Measurements from ENCODE around the gene GAN.

Gene GAN

GRCh38 chr16:81347425-81347824, 32.7 kb downstream of the GAN start:
- H3K4me3 ChIP-seq (ENCODE audit: low read depth in 1 of 5, low read length in 5 of 5) = no peak overlapping the region
- peaks cover 4 to 23% (median 21%) of the 10 kb centered on the region in 5 donors for H3K9me3 ChIP-seq (ENCODE audit: control insufficient read depth in 5 of 5, low read length in 5 of 5)
- no peak overlapping the region for H3K27ac ChIP-seq (ENCODE audit: low read depth, low read length)
- H3K36me3 ChIP-seq (ENCODE audit: control insufficient read depth in 5 of 5, insufficient read depth in 5 of 5, low read length in 5 of 5) = peaks cover 6 to 9% (median 7%) of the 10 kb centered on the region in 5 donors
- H3K9ac ChIP-seq (ENCODE audit: low read length in 5 of 5) = no peak overlapping the region
- H3K4me1 ChIP-seq (ENCODE audit: control insufficient read depth in 5 of 5, insufficient read depth in 5 of 5, low read length in 5 of 5) = no peaks in the 10 kb centered on the region
- no peaks in the 10 kb centered on the region for H3K27me3 ChIP-seq (ENCODE audit: control insufficient read depth in 5 of 5, insufficient read depth in 4 of 5, low read length in 5 of 5)

GRCh38 chr16:81349608-81350305, 35.0 kb downstream of the GAN start:
- H3K27me3 ChIP-seq (ENCODE audit: control insufficient read depth in 5 of 5, insufficient read depth in 4 of 5, low read length in 5 of 5) = no peaks in the 10 kb centered on the region
- peaks cover 4 to 23% (median 21%) of the 10 kb centered on the region in 5 donors for H3K9me3 ChIP-seq (ENCODE audit: control insufficient read depth in 5 of 5, low read length in 5 of 5)
- H3K36me3 ChIP-seq (ENCODE audit: control insufficient read depth in 5 of 5, insufficient read depth in 5 of 5, low read length in 5 of 5) = peaks cover 6 to 14% (median 10%) of the 10 kb centered on the region in 5 donors
- H3K9ac ChIP-seq (ENCODE audit: low read length in 5 of 5) = no peak overlapping the region
- no peak overlapping the region for H3K27ac ChIP-seq (ENCODE audit: low read depth, low read length)
- H3K4me3 ChIP-seq (ENCODE audit: low read depth in 1 of 5, low read length in 5 of 5) = no peak overlapping the region
- H3K4me1 ChIP-seq (ENCODE audit: control insufficient read depth in 5 of 5, insufficient read depth in 5 of 5, low read length in 5 of 5) = no peaks in the 10 kb centered on the region

DNA sequence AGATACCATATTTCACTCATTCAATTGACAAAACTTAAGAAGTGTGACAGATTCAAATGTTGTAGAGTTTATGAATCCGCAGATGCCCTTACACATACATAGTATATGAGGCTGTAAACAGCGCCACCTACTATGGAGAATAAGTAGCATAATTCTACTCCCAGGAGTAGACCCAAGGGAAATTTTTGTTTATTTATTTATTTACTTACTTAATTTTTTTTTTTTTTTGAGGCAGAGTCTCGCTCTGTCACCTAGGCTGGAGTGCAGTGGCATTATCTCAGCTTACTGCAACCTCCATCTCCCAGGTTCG, 35.5 kb downstream of the GAN start:
- no peaks in the 10 kb centered on the region for H3K27me3 ChIP-seq (ENCODE audit: control insufficient read depth in 5 of 5, insufficient read depth in 4 of 5, low read length in 5 of 5)
- H3K9ac ChIP-seq (ENCODE audit: low read length in 5 of 5) = no peak overlapping the region
- H3K4me3 ChIP-seq (ENCODE audit: low read depth in 1 of 5, low read length in 5 of 5) = no peak overlapping the region
- peaks cover 6 to 17% (median 13%) of the 10 kb centered on the region in 5 donors for H3K36me3 ChIP-seq (ENCODE audit: control insufficient read depth in 5 of 5, insufficient read depth in 5 of 5, low read length in 5 of 5)
- no peaks in the 10 kb centered on the region for H3K4me1 ChIP-seq (ENCODE audit: control insufficient read depth in 5 of 5, insufficient read depth in 5 of 5, low read length in 5 of 5)
- H3K9me3 ChIP-seq (ENCODE audit: control insufficient read depth in 5 of 5, low read length in 5 of 5) = peaks cover 4 to 21% (median 20%) of the 10 kb centered on the region in 5 donors
- H3K27ac ChIP-seq (ENCODE audit: low read depth, low read length) = no peak overlapping the region

- no peak overlapping the region for H3K9ac ChIP-seq (ENCODE audit: low read length in 5 of 5)
- no peak overlapping the region for H3K4me3 ChIP-seq (ENCODE audit: low read depth in 1 of 5, low read length in 5 of 5)
- peaks cover 11 to 35% (median 24%) of the 10 kb centered on the region in 5 donors for H3K36me3 ChIP-seq (ENCODE audit: control insufficient read depth in 5 of 5, insufficient read depth in 5 of 5, low read length in 5 of 5)
- H3K27me3 ChIP-seq (ENCODE audit: control insufficient read depth in 5 of 5, insufficient read depth in 4 of 5, low read length in 5 of 5) = no peaks in the 10 kb centered on the region
- no peaks in the 10 kb centered on the region for H3K4me1 ChIP-seq (ENCODE audit: control insufficient read depth in 5 of 5, insufficient read depth in 5 of 5, low read length in 5 of 5)
- no peaks in the 10 kb centered on the region for H3K9me3 ChIP-seq (ENCODE audit: control insufficient read depth in 5 of 5, low read length in 5 of 5)
- H3K27ac ChIP-seq (ENCODE audit: low read depth, low read length) = no peak overlapping the region
These were observed 39.1 kb downstream of the GAN start for GRCh38 chr16:81353895-81354294.

GRCh38 chr16:81357711-81358260, 43.0 kb downstream of the GAN start:
- Histone ChIP-seq H3K27me3 (ENCODE audit: control insufficient read depth in 5 of 5, insufficient read depth in 4 of 5, low read length in 5 of 5) (no peaks in the 10 kb centered on the region), H3K4me3 (ENCODE audit: low read depth in 1 of 5, low read length in 5 of 5) (no peak overlapping the region)

GRCh38 chr16:81358860-81359259, 44.1 kb downstream of the GAN start:
- Histone ChIP-seq H3K4me1 (ENCODE audit: control insufficient read depth in 5 of 5, insufficient read depth in 5 of 5, low read length in 5 of 5) (no peaks in the 10 kb centered on the region), H3K4me3 (ENCODE audit: low read depth in 1 of 5, low read length in 5 of 5) (no peak overlapping the region), H3K27ac (ENCODE audit: low read depth, low read length) (no peak overlapping the region), H3K36me3 (ENCODE audit: control insufficient read depth in 5 of 5, insufficient read depth in 5 of 5, low read length in 5 of 5) (peaks cover 19 to 54% (median 33%) of the 10 kb centered on the region in 5 donors), H3K9ac (ENCODE audit: low read length in 5 of 5) (no peak overlapping the region), H3K27me3 (ENCODE audit: control insufficient read depth in 5 of 5, insufficient read depth in 4 of 5, low read length in 5 of 5) (no peaks in the 10 kb centered on the region), H3K9me3 (ENCODE audit: control insufficient read depth in 5 of 5, low read length in 5 of 5) (no peaks in the 10 kb centered on the region)

More at GRCh38 chr16:81357711-81358260, 43.0 kb downstream of the GAN start:
- Histone ChIP-seq H3K4me1 (ENCODE audit: control insufficient read depth in 5 of 5, insufficient read depth in 5 of 5, low read length in 5 of 5) (no peaks in the 10 kb centered on the region), H3K9ac (ENCODE audit: low read length in 5 of 5) (no peak overlapping the region), H3K27ac (ENCODE audit: low read depth, low read length) (no peak overlapping the region), H3K9me3 (ENCODE audit: control insufficient read depth in 5 of 5, low read length in 5 of 5) (no peaks in the 10 kb centered on the region), H3K36me3 (ENCODE audit: control insufficient read depth in 5 of 5, insufficient read depth in 5 of 5, low read length in 5 of 5) (peaks cover 11 to 43% (median 29%) of the 10 kb centered on the region in 5 donors)

- H3K4me1 ChIP-seq (ENCODE audit: control insufficient read depth in 5 of 5, insufficient read depth in 5 of 5, low read length in 5 of 5) = no peaks in the 10 kb centered on the region
- no peaks in the 10 kb centered on the region for H3K9me3 ChIP-seq (ENCODE audit: control insufficient read depth in 5 of 5, low read length in 5 of 5)
- no peak overlapping the region for H3K27ac ChIP-seq (ENCODE audit: low read depth, low read length)
- H3K9ac ChIP-seq (ENCODE audit: low read length in 5 of 5) = no peak overlapping the region
- no peaks in the 10 kb centered on the region for H3K27me3 ChIP-seq (ENCODE audit: control insufficient read depth in 5 of 5, insufficient read depth in 4 of 5, low read length in 5 of 5)
- H3K4me3 ChIP-seq (ENCODE audit: low read depth in 1 of 5, low read length in 5 of 5) = no peak overlapping the region
- H3K36me3 ChIP-seq (ENCODE audit: control insufficient read depth in 5 of 5, insufficient read depth in 5 of 5, low read length in 5 of 5) = peaks cover 19 to 61% (median 37%) of the 10 kb centered on the region in 5 donors
These were observed 45.4 kb downstream of the GAN start for GRCh38 chr16:81360135-81360534.

- Histone ChIP-seq H3K36me3 (ENCODE audit: control insufficient read depth in 5 of 5, insufficient read depth in 5 of 5, low read length in 5 of 5) (peaks cover 12 to 65% (median 43%) of the 10 kb centered on the region in 5 donors), H3K9me3 (ENCODE audit: control insufficient read depth in 5 of 5, low read length in 5 of 5) (no peaks in the 10 kb centered on the region), H3K27me3 (ENCODE audit: control insufficient read depth in 5 of 5, insufficient read depth in 4 of 5, low read length in 5 of 5) (no peaks in the 10 kb centered on the region), H3K9ac (ENCODE audit: low read length in 5 of 5) (no peak overlapping the region), H3K27ac (ENCODE audit: low read depth, low read length) (no peak overlapping the region), H3K4me1 (ENCODE audit: control insufficient read depth in 5 of 5, insufficient read depth in 5 of 5, low read length in 5 of 5) (peaks cover 0 to 16% (median 2%) of the 10 kb centered on the region in 5 donors), H3K4me3 (ENCODE audit: low read depth in 1 of 5, low read length in 5 of 5) (no peak overlapping the region)
These were observed 51.0 kb downstream of the GAN start for GRCh38 chr16:81365731-81366130.

- Histone ChIP-seq H3K27me3 (ENCODE audit: control insufficient read depth in 5 of 5, insufficient read depth in 4 of 5, low read length in 5 of 5) (no peaks in the 10 kb centered on the region), H3K9ac (ENCODE audit: low read length in 5 of 5) (no peak overlapping the region), H3K36me3 (ENCODE audit: control insufficient read depth in 5 of 5, insufficient read depth in 5 of 5, low read length in 5 of 5) (peaks cover 12 to 65% (median 45%) of the 10 kb centered on the region in 5 donors), H3K4me1 (ENCODE audit: control insufficient read depth in 5 of 5, insufficient read depth in 5 of 5, low read length in 5 of 5) (peaks cover 0 to 19% (median 2%) of the 10 kb centered on the region in 5 donors), H3K4me3 (ENCODE audit: low read depth in 1 of 5, low read length in 5 of 5) (no peak overlapping the region), H3K9me3 (ENCODE audit: control insufficient read depth in 5 of 5, low read length in 5 of 5) (no peaks in the 10 kb centered on the region), H3K27ac (ENCODE audit: low read depth, low read length) (no peak overlapping the region)
These were observed 51.7 kb downstream of the GAN start for GRCh38 chr16:81366316-81366932.

DNA sequence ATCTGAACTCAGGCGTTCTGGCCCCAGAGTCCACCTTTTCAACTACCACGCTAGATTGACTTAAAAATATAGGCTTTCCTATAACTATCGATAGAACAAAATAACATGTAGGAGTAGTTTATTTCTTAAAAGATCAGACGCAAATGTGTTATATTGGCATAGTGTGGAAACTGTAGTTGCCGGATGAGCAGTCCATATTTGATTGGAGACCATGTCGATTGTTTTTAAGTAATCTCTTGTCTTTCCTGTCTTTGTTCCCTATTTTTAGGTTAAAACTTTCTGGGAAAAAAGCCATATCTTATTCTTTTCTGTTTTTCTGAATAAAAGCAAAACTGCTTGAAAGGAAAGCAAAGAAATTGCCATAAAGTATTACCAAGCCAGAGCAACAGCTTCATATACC, 53.1 kb downstream of the GAN start:
- Histone ChIP-seq H3K36me3 (ENCODE audit: control insufficient read depth in 5 of 5, insufficient read depth in 5 of 5, low read length in 5 of 5) (peaks cover 17 to 69% (median 40%) of the 10 kb centered on the region in 5 donors), H3K27me3 (ENCODE audit: control insufficient read depth in 5 of 5, insufficient read depth in 4 of 5, low read length in 5 of 5) (no peaks in the 10 kb centered on the region), H3K27ac (ENCODE audit: low read depth, low read length) (peak overlapping the region; percentile 18), H3K4me1 (ENCODE audit: control insufficient read depth in 5 of 5, insufficient read depth in 5 of 5, low read length in 5 of 5) (peaks cover 0 to 19% (median 2%) of the 10 kb centered on the region in 5 donors), H3K9ac (ENCODE audit: low read length in 5 of 5) (peak overlapping the region in 1 of 5 donors; percentile 12), H3K4me3 (ENCODE audit: low read depth in 1 of 5, low read length in 5 of 5) (no peak overlapping the region), H3K9me3 (ENCODE audit: control insufficient read depth in 5 of 5, low read length in 5 of 5) (no peaks in the 10 kb centered on the region)

All from subcutaneous abdominal adipose tissue (tissue), 5 donors.